GM18502 (cell line): ENCODE results near the gene LMBR1.
"Not testable (repeated sequence)": the region's sequence is repeated elsewhere in the genome, so short reads cannot be mapped to it uniquely, and the experiment has no call there.

ENCODE experiments used
- ATAC-seq: cut with Tn5 transposase; IDR thresholded peaks from one replicate; pipeline ENCODE4 v1.9.1; 2021; ENCODE audit warnings: mild to moderate bottlenecking; ENCODE audit not compliant: unreplicated experiment, poor library complexity

Gene LMBR1

GRCh38 chr7:156892821-156893706 is at the start of gene LMBR1:
LMBR1 (minus strand) TSS chr7:156893183; CDS start chr7:156892993, 190 bp downstream.
- ATAC-seq, result peak; percentile 80

- no peak for ATAC-seq
These were observed 49.7 kb upstream of the LMBR1 start for GRCh38 chr7:156942708-156943090.

- ATAC-seq, result no peak
These were observed 48.6 kb upstream of the LMBR1 start for GRCh38 chr7:156941393-156942182.

GRCh38 chr7:156940421-156941122 is 47.6 kb upstream of the LMBR1 start:
- ATAC-seq, result no peak

- ATAC-seq, result not testable (repeated sequence)
These were observed 43.8 kb upstream of the LMBR1 start for GRCh38 chr7:156936766-156937165.

- ATAC-seq, result no peak
These were observed 42.3 kb upstream of the LMBR1 start for GRCh38 chr7:156935250-156935649.

- ATAC-seq, result no peak
These were observed 39.0 kb upstream of the LMBR1 start for GRCh38 chr7:156932006-156932405.

GRCh38 chr7:156929789-156930539 is 37.0 kb upstream of the LMBR1 start:
- no peak for ATAC-seq

- ATAC-seq, result no peak
These were observed 35.4 kb upstream of the LMBR1 start for GRCh38 chr7:156928406-156928747.

- no peak for ATAC-seq
These were observed 34.8 kb upstream of the LMBR1 start for GRCh38 chr7:156927571-156928405.

GRCh38 chr7:156925821-156926220 is 32.8 kb upstream of the LMBR1 start:
- not testable (repeated sequence) for ATAC-seq

- not testable (repeated sequence) for ATAC-seq
These were observed 29.3 kb upstream of the LMBR1 start for GRCh38 chr7:156922304-156922703.

- not testable (repeated sequence) for ATAC-seq
These were observed 27.7 kb upstream of the LMBR1 start for GRCh38 chr7:156920487-156921373.

- no peak for ATAC-seq
These were observed 27.1 kb upstream of the LMBR1 start for GRCh38 chr7:156920076-156920475.

GRCh38 chr7:156919132-156919713 is 26.2 kb upstream of the LMBR1 start:
- ATAC-seq, result no peak

GRCh38 chr7:156918635-156919034 is 25.7 kb upstream of the LMBR1 start:
- peak; percentile 52 for ATAC-seq

- ATAC-seq, result not testable (repeated sequence)
These were observed 16.7 kb upstream of the LMBR1 start for GRCh38 chr7:156909574-156910252.
